DMS79 treated with DMSO at 0.1 percent for 48 hours (cell line): ENCODE results near the gene P2RY14.
"Not testable (repeated sequence)": the region's sequence is repeated elsewhere in the genome, so short reads cannot be mapped to it uniquely, and the experiment has no call there.

Experiments used
- DNase-seq: peaks from one replicate; lab custom pipeline; 2025; lab: John Stamatoyannopoulos, UW

The P2RY14 gene

GRCh38 chr3:151178208-151178845, 100.0 kb downstream of the P2RY14 start:
- DNase-seq = no peak

GRCh38 chr3:151175952-151176351, 102.4 kb downstream of the P2RY14 start:
- DNase-seq = no peak

GRCh38 chr3:151174351-151174750, 104.0 kb downstream of the P2RY14 start:
- no peak for DNase-seq

GRCh38 chr3:151171145-151171757, 107.1 kb downstream of the P2RY14 start:
- DNase-seq = no peak

- not testable (repeated sequence) for DNase-seq
Measured at GRCh38 chr3:151169948-151170679, 108.2 kb downstream of the P2RY14 start.

GRCh38 chr3:151169262-151169947, 108.9 kb downstream of the P2RY14 start:
- no peak for DNase-seq

- no peak for DNase-seq
Measured at GRCh38 chr3:151168269-151169094, 109.9 kb downstream of the P2RY14 start.

- no peak for DNase-seq
Measured at GRCh38 chr3:151166161-151166560, 112.2 kb downstream of the P2RY14 start.

- no peak for DNase-seq
Measured at GRCh38 chr3:151165226-151165625, 113.1 kb downstream of the P2RY14 start.
